Germinal center (tissue), 1 donor: ENCODE measurements around the gene XYLT1.

Experiments used
- DNase-seq: peaks from one replicate; pipeline ENCODE4 v3.0.0; 2012; ENCODE audit warnings: mixed read lengths, low spot score

XYLT1 gene

GRCh38 chr16:17193566-17194100, 277.1 kb downstream of the XYLT1 start:
- no peak for DNase-seq

GRCh38 chr16:17184026-17184425, 286.7 kb downstream of the XYLT1 start:
- DNase-seq, result no peak

DNA sequence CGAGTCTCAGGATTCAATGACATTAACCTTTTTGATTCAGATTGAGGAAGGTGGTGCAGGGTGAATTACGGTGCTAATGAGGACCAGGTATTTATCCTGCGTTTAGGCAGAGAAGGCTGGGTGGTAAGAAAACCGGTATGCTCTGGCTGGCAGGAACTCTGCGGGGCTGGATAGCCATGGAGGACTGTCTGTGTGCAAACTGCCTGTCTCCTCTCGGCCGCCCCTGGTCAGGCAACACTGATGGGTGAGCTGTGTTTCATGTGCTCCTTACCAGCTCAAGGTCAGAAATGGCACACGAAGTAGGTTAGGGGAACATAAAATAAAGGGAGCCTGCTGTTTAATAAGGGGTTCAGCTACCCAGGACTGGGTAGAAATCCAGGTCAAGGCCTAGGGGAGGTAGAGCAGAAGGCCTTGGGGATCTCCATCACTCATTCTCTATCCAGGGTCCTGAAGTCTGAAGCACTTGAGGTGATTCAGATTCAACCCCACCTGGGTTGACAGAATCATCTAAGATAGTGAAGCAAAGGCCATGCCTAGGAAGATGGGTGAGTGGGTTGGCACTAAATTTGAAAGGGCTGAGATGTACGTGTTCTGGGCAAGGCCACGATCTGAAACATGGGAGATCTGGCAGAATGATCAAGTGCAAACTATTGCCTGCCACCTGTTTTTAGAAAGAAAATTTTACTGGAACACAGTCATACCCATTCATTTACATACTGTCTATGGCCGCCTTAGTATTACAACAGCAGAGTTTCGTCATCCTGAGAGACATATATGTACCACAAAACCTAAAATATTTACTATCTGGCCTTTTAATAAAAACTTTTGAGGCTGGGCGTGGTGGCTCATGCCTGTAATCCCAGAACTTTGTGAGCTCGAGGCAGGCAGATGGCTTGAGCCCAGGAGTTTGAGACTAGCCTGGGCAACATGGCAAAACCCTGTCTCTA, 292.5 kb downstream of the XYLT1 start:
- no peak for DNase-seq

- no peak for DNase-seq
Observed at GRCh38 chr16:17177242-17177958, 293.4 kb downstream of the XYLT1 start.

GRCh38 chr16:17176199-17176598, 294.6 kb downstream of the XYLT1 start:
- no peak for DNase-seq

DNA sequence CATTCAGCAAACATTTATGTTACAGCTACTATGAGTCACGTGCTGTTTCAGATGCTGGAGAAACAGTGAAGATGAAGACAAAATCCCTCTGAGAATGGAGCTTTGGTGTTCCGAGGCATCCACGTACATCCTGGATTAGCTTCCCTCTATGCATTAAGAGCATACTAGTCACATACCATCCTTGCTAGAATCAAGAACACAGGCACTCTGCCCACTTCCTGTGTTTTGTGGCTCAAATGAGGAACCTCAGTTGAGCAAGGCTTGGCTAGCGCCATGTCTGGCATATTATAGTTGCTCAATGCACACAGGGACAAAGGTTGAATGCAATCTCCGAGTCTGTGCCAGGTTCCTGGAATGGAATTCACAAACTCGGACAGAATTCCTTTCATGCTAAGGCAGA, 297.5 kb downstream of the XYLT1 start:
- no peak for DNase-seq

DNA sequence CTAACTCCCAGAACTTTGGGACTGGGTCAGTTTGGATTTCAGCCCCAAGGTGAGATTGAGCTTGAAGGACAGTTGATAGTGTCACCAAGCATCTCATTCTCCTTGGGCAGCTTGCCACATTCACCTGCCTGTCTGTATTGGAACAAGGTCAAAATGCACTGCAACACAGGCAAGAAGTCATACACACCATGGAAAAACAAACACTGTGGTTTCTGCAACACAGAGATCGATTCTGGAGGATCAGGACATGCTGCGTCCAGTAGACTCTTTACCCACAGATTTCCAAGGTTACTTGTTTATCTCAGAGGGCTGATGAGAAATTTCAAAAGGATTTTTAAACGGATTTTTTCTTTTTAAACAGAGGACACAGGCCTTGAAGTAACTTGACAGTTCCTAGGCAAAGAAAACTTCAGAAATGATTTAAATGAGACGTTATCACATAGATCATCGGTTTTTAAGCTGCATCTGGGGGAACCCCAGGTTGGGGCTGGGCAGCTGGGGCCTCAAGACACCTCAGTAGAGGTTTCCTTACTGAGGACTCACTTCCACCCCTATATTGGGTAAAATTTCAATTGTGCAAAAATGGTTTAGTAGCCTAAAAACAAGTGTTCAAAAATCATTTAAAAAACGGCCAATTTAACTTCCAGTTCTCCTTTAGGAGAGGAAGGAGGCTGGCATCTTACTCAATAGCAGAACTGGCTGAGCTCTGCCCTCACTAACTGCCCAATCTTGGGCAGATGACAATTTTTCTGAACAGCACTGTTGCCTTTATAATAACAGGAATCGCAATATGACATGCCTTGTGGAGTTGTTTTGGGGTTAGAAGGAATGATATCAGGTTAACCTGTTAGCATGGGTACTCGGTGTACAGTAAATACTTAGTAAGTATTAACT, 299.3 kb downstream of the XYLT1 start:
- no peak for DNase-seq

DNA sequence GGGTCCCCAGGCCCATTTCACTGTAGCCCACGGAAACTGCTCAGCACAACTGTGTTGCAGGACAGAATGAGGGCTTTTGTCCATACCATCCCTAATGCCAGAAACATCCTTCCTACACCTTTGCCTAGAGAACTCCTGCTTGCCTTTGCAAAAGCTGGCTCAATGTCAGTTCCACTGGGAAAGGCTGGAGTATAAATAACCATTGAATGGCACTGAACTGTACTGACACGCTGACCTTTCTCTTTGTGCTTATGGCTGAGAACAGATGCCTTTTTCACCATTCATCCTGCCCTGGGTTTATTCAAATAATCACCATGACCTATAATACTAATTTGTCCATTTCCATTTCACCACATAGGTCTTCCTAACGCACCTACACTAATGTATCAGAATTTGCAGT, 300.3 kb downstream of the XYLT1 start:
- no peak for DNase-seq

- no peak for DNase-seq
Observed at GRCh38 chr16:17168181-17168580, 302.6 kb downstream of the XYLT1 start.

GRCh38 chr16:17166095-17166494, 304.7 kb downstream of the XYLT1 start:
- no peak for DNase-seq

- no peak for DNase-seq
Observed at GRCh38 chr16:17162560-17162959, 308.2 kb downstream of the XYLT1 start.

- no peak for DNase-seq
Observed at GRCh38 chr16:17160920-17161431, 309.8 kb downstream of the XYLT1 start.

DNA sequence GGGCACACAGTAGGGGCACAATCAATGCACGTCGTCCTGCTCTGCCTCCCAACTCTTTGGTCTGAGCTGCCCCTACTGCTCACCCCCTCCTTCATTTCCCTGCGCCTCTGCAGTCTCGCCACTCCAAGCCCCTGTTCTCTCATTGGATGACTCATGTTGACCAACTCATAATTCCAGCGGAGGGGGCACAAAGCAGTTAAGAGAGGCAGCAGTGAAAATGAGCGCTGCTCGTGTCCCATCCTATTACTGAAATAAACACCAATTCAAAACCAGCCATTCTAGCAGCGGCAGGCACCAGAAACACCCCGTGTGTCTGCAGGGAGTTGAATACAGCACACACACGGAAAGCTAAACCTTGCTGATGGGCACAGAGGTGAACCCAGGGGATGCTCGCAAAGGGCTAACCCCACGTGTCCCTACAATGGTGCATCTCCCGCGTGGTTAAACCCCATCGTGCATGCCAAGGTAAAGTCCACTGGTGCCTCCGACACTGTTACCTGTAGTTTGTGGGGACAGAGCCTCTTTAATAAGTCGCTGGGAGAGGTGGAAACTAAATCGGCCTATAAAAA, 310.4 kb downstream of the XYLT1 start:
- no peak for DNase-seq

DNA sequence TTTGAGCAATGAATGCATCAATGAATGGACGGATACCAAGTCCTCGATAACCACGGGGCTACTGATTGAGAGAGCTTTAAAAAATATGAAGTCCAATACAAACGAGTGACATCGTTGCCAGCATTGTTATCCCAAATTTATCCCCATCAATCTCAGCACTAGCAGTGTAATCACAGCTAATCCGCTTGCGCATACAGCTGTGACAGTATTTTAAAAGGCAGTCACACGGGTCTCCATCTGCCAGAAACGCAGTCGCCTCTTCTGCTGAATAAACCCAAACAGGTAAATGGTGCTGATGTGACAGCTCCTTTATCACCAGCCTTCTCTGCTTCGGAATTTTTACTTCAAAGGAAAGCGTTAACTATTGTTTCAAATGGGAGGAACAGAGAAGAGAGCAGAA, 311.1 kb downstream of the XYLT1 start:
- no peak for DNase-seq

- DNase-seq, result no peak
Observed at GRCh38 chr16:17155936-17156335, 314.8 kb downstream of the XYLT1 start.

DNA sequence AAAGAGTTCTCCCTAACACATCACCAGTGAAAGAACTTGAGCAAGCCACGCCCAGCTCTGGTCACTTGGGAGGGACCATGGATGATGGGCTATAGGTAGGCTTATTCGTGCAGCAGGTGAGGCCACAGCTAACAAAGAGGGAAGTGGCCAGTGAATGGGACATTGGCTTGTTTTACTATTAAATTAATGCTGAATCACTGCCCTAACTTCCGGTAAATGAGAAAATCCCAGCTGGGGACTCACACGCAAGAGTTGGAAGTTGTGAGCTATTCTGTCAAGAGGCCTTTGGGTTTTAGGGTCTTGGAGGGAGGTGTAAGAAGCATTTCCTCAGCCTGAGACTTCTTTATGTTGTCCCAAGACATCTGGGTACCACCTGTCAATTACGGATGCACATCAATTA, 315.3 kb downstream of the XYLT1 start:
- DNase-seq, result no peak

DNA sequence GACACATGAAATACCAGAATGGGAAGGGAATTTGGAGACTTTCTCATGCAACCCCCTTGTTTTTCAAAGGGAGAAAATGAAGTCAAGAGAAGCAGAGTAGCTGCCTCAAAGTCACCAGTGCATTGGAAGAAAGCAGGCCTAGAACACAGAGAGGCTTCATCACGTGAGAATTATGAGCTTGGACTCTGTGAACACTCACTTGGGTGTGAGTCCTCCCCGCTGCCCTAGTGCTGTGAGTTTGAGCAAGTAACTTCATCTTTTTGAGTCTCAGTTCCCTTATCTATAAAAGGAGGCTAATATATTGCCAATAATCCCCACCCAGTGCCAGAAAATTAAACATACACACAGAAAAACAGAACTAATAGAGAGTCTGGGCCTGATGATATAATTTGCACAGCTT, 315.8 kb downstream of the XYLT1 start:
- no peak for DNase-seq

DNA sequence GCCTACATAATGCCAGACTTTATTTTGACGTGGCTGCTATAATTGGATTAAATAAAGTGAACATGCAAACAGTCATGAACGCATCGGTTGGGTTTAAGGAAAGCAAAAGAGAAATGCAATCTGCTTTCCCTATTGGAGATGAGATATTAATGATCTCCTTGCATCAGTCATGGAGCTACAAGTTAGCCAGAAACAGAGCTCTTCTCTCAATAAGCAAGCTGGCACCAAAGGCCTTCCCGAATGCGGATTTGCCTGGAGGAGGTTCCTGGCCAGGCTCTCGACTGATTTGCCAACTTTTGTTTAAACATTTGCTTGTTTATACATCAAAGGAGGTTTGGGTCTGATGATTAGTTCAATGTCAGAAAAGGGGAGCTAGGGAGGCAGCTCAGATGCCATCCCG, 318.4 kb downstream of the XYLT1 start:
- no peak for DNase-seq

- DNase-seq, result no peak
Observed at GRCh38 chr16:17151335-17151734, 319.4 kb downstream of the XYLT1 start.

DNA sequence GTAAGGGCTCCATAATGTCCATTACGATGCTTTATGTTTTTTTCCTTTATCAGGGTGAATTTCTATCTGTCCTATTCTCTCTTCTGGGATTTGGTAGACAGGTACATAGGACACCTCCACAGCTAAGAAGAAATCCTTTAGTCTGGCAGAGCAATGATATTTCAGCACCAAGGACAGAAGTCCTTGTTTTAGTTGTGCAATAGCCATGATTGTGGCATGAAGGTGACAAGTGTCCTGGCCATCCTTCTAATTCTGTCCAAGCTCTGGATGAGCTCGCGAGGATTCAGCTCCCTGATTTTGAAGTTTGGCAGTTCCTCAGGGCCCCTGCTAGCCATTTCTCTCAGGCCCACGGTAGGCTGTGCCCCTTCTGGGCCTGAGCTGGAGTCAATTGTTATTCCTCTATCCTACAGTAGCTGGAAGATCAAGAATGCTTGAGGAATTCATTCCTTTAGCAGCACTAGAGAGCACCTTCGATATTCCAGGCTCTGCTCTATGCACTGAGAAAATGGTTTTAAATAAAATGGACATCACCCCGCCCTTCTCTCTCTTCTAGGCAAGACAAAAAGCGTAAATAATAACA, 320.8 kb downstream of the XYLT1 start:
- DNase-seq, result no peak

- no peak for DNase-seq
Observed at GRCh38 chr16:17147942-17148341, 322.8 kb downstream of the XYLT1 start.
